ENCODE measurements around the gene ASTN2. TPM values are rescaled to one million over a fixed set of nuclear protein-coding genes. Genes with fewer than 3 reads are reported as not detected.
"Not testable (repeated sequence)": the region's sequence is repeated elsewhere in the genome, so short reads cannot be mapped to it uniquely, and the experiment has no call there.

ASTN2 gene
- polyA plus RNA-seq, 4 donors: 3.0 to 15.2 (median 3.7) TPM

GRCh38 chr9:116697362-116697761 lies 717.5 kb downstream of the ASTN2 start:
- Histone ChIP-seq H3K4me3 (ENCODE audit: low read depth in 1 of 3, low read length in 3 of 3) (no peak overlapping the region), H3K4me1 (ENCODE audit: control insufficient read depth in 3 of 3, insufficient read depth in 2 of 3, low read depth in 1 of 3, low read length in 2 of 3) (peaks cover 0 to 12% (median 6%) of the 10 kb centered on the region in 3 donors), H3K9me3 (ENCODE audit: control insufficient read depth in 2 of 2, insufficient read depth in 1 of 2, low read depth in 1 of 2, low read length in 1 of 2) (no peaks in the 10 kb centered on the region), H3K27me3 (ENCODE audit: control insufficient read depth in 3 of 3, insufficient read depth in 3 of 3, low read length in 3 of 3) (no peaks in the 10 kb centered on the region), H3K36me3 (ENCODE audit: control insufficient read depth in 3 of 3, insufficient read depth in 2 of 3, low read depth in 1 of 3, low read length in 3 of 3) (peaks cover 12 to 24% (median 17%) of the 10 kb centered on the region in 3 donors), H3K27ac (ENCODE audit: low read depth in 1 of 3, low read length in 2 of 3) (no peak overlapping the region)
- 68 to 81% (median 79%) methylated on average over 1 of the region's 1 CpG for WGBS, 3 donors
- FAIRE-seq (no peak), DNase-seq (peak in 1 of 2 donors; percentile 20)

DNA sequence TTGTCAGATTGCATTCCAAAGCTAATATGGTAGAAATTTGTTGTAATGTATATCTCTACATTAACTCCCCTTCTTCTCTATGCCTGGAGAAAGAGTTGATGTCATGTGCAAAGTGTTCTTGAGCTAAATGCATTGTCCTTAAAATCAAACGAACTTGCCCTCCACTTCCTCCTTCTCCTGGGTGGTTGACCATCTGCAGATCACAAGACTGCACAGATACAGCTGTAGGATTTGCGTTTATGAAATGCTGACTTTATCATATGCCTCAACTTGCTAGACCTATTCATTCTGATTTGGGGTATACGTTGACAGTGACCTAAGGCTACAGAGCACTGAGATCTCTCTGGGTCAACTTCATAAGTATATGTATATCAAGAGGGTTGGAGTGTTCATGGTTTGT lies 719.4 kb downstream of the ASTN2 start:
- H3K36me3 ChIP-seq (ENCODE audit: control insufficient read depth in 3 of 3, insufficient read depth in 2 of 3, low read depth in 1 of 3, low read length in 3 of 3): peaks cover 12 to 21% (median 17%) of the 10 kb centered on the region in 3 donors
- H3K4me3 ChIP-seq (ENCODE audit: low read depth in 1 of 3, low read length in 3 of 3): no peak overlapping the region
- WGBS, 3 donors: 54 to 68% (median 62%) methylated on average over 3 of the region's 3 CpGs
- H3K27me3 ChIP-seq (ENCODE audit: control insufficient read depth in 3 of 3, insufficient read depth in 3 of 3, low read length in 3 of 3): no peaks in the 10 kb centered on the region
- no peaks in the 10 kb centered on the region for H3K9me3 ChIP-seq (ENCODE audit: control insufficient read depth in 2 of 2, insufficient read depth in 1 of 2, low read depth in 1 of 2, low read length in 1 of 2)
- peak in 1 of 2 donors; percentile 16 for DNase-seq
- peaks cover 2 to 28% (median 8%) of the 10 kb centered on the region in 3 donors for H3K4me1 ChIP-seq (ENCODE audit: control insufficient read depth in 3 of 3, insufficient read depth in 2 of 3, low read depth in 1 of 3, low read length in 2 of 3)
- H3K27ac ChIP-seq (ENCODE audit: low read depth in 1 of 3, low read length in 2 of 3): no peak overlapping the region
- FAIRE-seq: no peak

GRCh38 chr9:116694785-116695291 lies 720.0 kb downstream of the ASTN2 start:
- Histone ChIP-seq H3K27ac (ENCODE audit: low read depth in 1 of 3, low read length in 2 of 3) (no peak overlapping the region), H3K9me3 (ENCODE audit: control insufficient read depth in 2 of 2, insufficient read depth in 1 of 2, low read depth in 1 of 2, low read length in 1 of 2) (no peaks in the 10 kb centered on the region), H3K4me1 (ENCODE audit: control insufficient read depth in 3 of 3, insufficient read depth in 2 of 3, low read depth in 1 of 3, low read length in 2 of 3) (peaks cover 2 to 34% (median 12%) of the 10 kb centered on the region in 3 donors), H3K4me3 (ENCODE audit: low read depth in 1 of 3, low read length in 3 of 3) (no peak overlapping the region), H3K36me3 (ENCODE audit: control insufficient read depth in 3 of 3, insufficient read depth in 2 of 3, low read depth in 1 of 3, low read length in 3 of 3) (peaks cover 12 to 21% (median 12%) of the 10 kb centered on the region in 3 donors), H3K27me3 (ENCODE audit: control insufficient read depth in 3 of 3, insufficient read depth in 3 of 3, low read length in 3 of 3) (no peaks in the 10 kb centered on the region)
- no peak for FAIRE-seq
- 85 to 91% (median 90%) methylated on average over 4 of the region's 4 CpGs for WGBS, 3 donors
- peak in 1 of 2 donors; percentile 27 for DNase-seq

DNA sequence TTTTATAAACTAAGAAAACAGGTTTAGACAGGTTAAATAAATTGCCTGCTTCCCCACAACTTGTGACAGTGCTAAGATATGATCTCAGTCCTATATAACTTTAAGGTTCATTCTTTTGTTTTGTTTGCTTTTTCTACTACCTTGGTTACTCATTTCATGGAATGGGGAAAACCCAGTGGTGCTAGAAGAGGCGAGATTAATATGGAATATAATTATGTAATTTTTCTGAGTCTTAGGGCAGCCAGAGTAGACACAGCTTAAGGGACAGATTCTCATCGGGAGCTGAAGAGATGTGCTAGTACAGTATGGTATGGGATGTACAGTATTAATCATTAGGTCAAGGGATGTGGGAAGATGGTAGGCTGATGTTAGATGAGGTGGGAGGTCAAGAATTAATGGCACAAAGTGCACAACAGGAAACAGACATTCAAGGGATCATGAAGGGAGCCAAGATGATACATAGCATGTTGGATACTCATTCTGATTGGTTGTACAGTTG lies 721.6 kb downstream of the ASTN2 start:
- H3K27me3 ChIP-seq (ENCODE audit: control insufficient read depth in 3 of 3, insufficient read depth in 3 of 3, low read length in 3 of 3): no peaks in the 10 kb centered on the region
- WGBS, 3 donors: 71 to 88% (median 84%) methylated on average over 2 of the region's 2 CpGs
- peak overlapping the region in 1 of 3 donors; percentile 60 for H3K27ac ChIP-seq (ENCODE audit: low read depth in 1 of 3, low read length in 2 of 3)
- H3K4me1 ChIP-seq (ENCODE audit: control insufficient read depth in 3 of 3, insufficient read depth in 2 of 3, low read depth in 1 of 3, low read length in 2 of 3): peaks cover 6 to 45% (median 26%) of the 10 kb centered on the region in 3 donors
- FAIRE-seq (no peak), DNase-seq (peak in 1 of 2 donors; percentile 52)
- H3K9me3 ChIP-seq (ENCODE audit: control insufficient read depth in 2 of 2, insufficient read depth in 1 of 2, low read depth in 1 of 2, low read length in 1 of 2): no peaks in the 10 kb centered on the region
- no peak overlapping the region for H3K4me3 ChIP-seq (ENCODE audit: low read depth in 1 of 3, low read length in 3 of 3)
- peaks cover 2 to 8% (median 4%) of the 10 kb centered on the region in 3 donors for H3K36me3 ChIP-seq (ENCODE audit: control insufficient read depth in 3 of 3, insufficient read depth in 2 of 3, low read depth in 1 of 3, low read length in 3 of 3)

- FAIRE-seq (no peak), DNase-seq (peak in 1 of 2 donors; percentile 51)
- Histone ChIP-seq H3K9me3 (ENCODE audit: control insufficient read depth in 2 of 2, insufficient read depth in 1 of 2, low read depth in 1 of 2, low read length in 1 of 2) (no peaks in the 10 kb centered on the region), H3K27me3 (ENCODE audit: control insufficient read depth in 3 of 3, insufficient read depth in 3 of 3, low read length in 3 of 3) (no peaks in the 10 kb centered on the region), H3K4me3 (ENCODE audit: low read depth in 1 of 3, low read length in 3 of 3) (no peak overlapping the region), H3K36me3 (ENCODE audit: control insufficient read depth in 3 of 3, insufficient read depth in 2 of 3, low read depth in 1 of 3, low read length in 3 of 3) (peaks cover 0 to 1% (median 1%) of the 10 kb centered on the region in 3 donors), H3K4me1 (ENCODE audit: control insufficient read depth in 3 of 3, insufficient read depth in 2 of 3, low read depth in 1 of 3, low read length in 2 of 3) (peaks cover 6 to 47% (median 26%) of the 10 kb centered on the region in 3 donors), H3K27ac (ENCODE audit: low read depth in 1 of 3, low read length in 2 of 3) (peak overlapping the region in 1 of 3 donors; percentile 60)
- WGBS, 3 donors: 53 to 67% (median 58%) methylated on average over 2 of the region's 2 CpGs
These were observed 722.2 kb downstream of the ASTN2 start for GRCh38 chr9:116692616-116693015.

- H3K4me1 ChIP-seq (ENCODE audit: control insufficient read depth in 3 of 3, insufficient read depth in 2 of 3, low read depth in 1 of 3, low read length in 2 of 3): peaks cover 6 to 47% (median 26%) of the 10 kb centered on the region in 3 donors
- no peaks in the 10 kb centered on the region for H3K36me3 ChIP-seq (ENCODE audit: control insufficient read depth in 3 of 3, insufficient read depth in 2 of 3, low read depth in 1 of 3, low read length in 3 of 3)
- no peak overlapping the region for H3K27ac ChIP-seq (ENCODE audit: low read depth in 1 of 3, low read length in 2 of 3)
- H3K9me3 ChIP-seq (ENCODE audit: control insufficient read depth in 2 of 2, insufficient read depth in 1 of 2, low read depth in 1 of 2, low read length in 1 of 2): no peaks in the 10 kb centered on the region
- WGBS, 3 donors: 82 to 90% (median 87%) methylated on average over 3 of the region's 3 CpGs
- no peak for DNase-seq
- H3K27me3 ChIP-seq (ENCODE audit: control insufficient read depth in 3 of 3, insufficient read depth in 3 of 3, low read length in 3 of 3): no peaks in the 10 kb centered on the region
- H3K4me3 ChIP-seq (ENCODE audit: low read depth in 1 of 3, low read length in 3 of 3): no peak overlapping the region
- FAIRE-seq: no peak
These were observed 723.2 kb downstream of the ASTN2 start for GRCh38 chr9:116691607-116692006.

GRCh38 chr9:116690805-116691204 lies 724.1 kb downstream of the ASTN2 start:
- not testable (repeated sequence) for DNase-seq; H3K4me3 ChIP-seq (ENCODE audit: low read depth in 1 of 3, low read length in 3 of 3); H3K9me3 ChIP-seq (ENCODE audit: control insufficient read depth in 2 of 2, insufficient read depth in 1 of 2, low read depth in 1 of 2, low read length in 1 of 2); H3K36me3 ChIP-seq (ENCODE audit: control insufficient read depth in 3 of 3, insufficient read depth in 2 of 3, low read depth in 1 of 3, low read length in 3 of 3); FAIRE-seq; H3K27me3 ChIP-seq (ENCODE audit: control insufficient read depth in 3 of 3, insufficient read depth in 3 of 3, low read length in 3 of 3)
- peak overlapping the region in 1 of 3 donors; percentile 78 for H3K27ac ChIP-seq (ENCODE audit: low read depth in 1 of 3, low read length in 2 of 3)
- peaks cover 8 to 51% (median 30%) of the 10 kb centered on the region in 3 donors for H3K4me1 ChIP-seq (ENCODE audit: control insufficient read depth in 3 of 3, insufficient read depth in 2 of 3, low read depth in 1 of 3, low read length in 2 of 3)

DNA sequence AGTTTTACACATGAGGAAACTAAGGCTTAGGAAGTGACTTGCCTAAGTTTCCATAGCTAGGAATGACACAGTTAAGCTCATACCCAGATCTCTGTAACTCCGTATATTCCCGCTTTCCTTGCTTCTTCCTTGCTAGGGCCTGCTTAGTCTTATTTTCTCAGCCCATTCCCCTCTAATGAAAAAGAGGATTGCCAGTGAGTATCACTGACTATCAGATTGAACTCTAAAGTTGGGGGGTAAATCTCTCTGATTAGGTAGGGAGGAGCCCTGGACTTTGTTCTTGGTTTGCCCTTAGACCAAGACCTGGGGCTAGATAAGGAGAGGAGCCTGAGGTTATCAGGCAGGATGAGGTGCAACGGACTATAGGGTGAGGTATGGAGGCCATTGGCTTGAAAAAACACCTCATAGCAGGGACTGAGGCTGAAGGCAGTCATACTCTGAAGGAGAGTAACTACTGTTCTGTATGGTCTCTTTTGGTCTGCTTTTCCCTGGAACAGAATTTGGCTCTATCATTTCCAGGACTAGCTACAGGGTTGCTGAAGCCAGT lies 725.3 kb downstream of the ASTN2 start:
- Histone ChIP-seq H3K27ac (ENCODE audit: low read depth in 1 of 3, low read length in 2 of 3) (peak overlapping the region in 2 of 3 donors; percentile 61 to 78), H3K4me1 (ENCODE audit: control insufficient read depth in 3 of 3, insufficient read depth in 2 of 3, low read depth in 1 of 3, low read length in 2 of 3) (peaks cover 8 to 52% (median 30%) of the 10 kb centered on the region in 3 donors), H3K27me3 (ENCODE audit: control insufficient read depth in 3 of 3, insufficient read depth in 3 of 3, low read length in 3 of 3) (no peaks in the 10 kb centered on the region), H3K4me3 (ENCODE audit: low read depth in 1 of 3, low read length in 3 of 3) (peak overlapping the region in 1 of 3 donors; percentile 6), H3K36me3 (ENCODE audit: control insufficient read depth in 3 of 3, insufficient read depth in 2 of 3, low read depth in 1 of 3, low read length in 3 of 3) (no peaks in the 10 kb centered on the region), H3K9me3 (ENCODE audit: control insufficient read depth in 2 of 2, insufficient read depth in 1 of 2, low read depth in 1 of 2, low read length in 1 of 2) (no peaks in the 10 kb centered on the region)
- FAIRE-seq (no peak), DNase-seq (peak; percentile 69 to 81)
- 40 to 77% (median 73%) methylated on average over 3 of the region's 3 CpGs for WGBS, 3 donors
